ENCODE results near the gene TFCP2.

DNA sequence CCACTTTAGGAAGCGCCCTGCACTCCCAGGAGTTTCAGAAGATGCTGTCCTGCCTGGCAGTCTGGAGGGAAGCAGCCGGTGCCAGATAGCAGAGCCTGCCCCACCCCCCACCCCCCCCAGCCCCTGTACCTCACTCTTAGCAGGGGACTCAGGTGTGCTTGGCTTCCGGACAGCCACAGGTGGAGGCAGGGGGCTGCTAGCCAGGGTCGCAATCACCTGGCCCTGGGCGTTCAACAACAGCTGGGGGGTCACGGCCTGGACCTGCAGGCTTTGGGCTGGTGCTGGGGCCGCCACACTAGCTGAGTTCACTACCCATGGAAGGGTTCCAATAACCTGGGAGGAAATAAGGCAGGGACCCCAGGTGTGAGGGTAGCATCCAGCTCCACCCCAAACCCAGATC is 22.9 kb upstream of the TFCP2 start:
- TF ChIP-seq, protein P1, sequence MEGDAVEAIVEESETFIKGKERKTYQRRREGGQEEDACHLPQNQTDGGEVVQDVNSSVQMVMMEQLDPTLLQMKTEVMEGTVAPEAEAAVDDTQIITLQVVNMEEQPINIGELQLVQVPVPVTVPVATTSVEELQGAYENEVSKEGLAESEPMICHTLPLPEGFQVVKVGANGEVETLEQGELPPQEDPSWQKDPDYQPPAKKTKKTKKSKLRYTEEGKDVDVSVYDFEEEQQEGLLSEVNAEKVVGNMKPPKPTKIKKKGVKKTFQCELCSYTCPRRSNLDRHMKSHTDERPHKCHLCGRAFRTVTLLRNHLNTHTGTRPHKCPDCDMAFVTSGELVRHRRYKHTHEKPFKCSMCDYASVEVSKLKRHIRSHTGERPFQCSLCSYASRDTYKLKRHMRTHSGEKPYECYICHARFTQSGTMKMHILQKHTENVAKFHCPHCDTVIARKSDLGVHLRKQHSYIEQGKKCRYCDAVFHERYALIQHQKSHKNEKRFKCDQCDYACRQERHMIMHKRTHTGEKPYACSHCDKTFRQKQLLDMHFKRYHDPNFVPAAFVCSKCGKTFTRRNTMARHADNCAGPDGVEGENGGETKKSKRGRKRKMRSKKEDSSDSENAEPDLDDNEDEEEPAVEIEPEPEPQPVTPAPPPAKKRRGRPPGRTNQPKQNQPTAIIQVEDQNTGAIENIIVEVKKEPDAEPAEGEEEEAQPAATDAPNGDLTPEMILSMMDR (IDR thresholded peaks at IDR 0.05), result no peak
- TF ChIP-seq ZFX (IDR thresholded peaks at IDR 0.05; ENCODE audit: borderline replicate concordance), result no peak
